Progenitor cell of endocrine pancreas (in vitro differentiated cells): ENCODE data around the gene PLD1. TPM values are rescaled to one million over a fixed set of nuclear protein-coding genes. Genes with fewer than 3 reads are reported as not detected.
"Not testable (repeated sequence)": the region's sequence is repeated elsewhere in the genome, so short reads cannot be mapped to it uniquely, and the experiment has no call there.

Source experiments
- DNase-seq: peaks from one replicate; pipeline ENCODE4 v3.0.0; 2021; ENCODE audit warnings: low spot score; ENCODE audit not compliant: unreplicated experiment
- H3K27ac Mint-ChIP-seq: 2 replicates; pipeline ENCODE4 v1.8.0; 2021; ENCODE audit warnings: mild to moderate bottlenecking, moderate library complexity, mixed read lengths
- H3K27me3 Mint-ChIP-seq: 2 replicates; pipeline ENCODE4 v1.8.0; 2021; ENCODE audit warnings: mixed read lengths
- H3K36me3 Mint-ChIP-seq: 2 replicates; pipeline ENCODE4 v1.8.0; 2022; ENCODE audit warnings: mixed read lengths; ENCODE audit not compliant: insufficient read depth
- H3K4me1 Mint-ChIP-seq: 2 replicates; pipeline ENCODE4 v1.8.0; 2021; ENCODE audit warnings: low read depth, mixed read lengths
- H3K4me3 Mint-ChIP-seq: 2 replicates; pipeline ENCODE4 v1.8.0; 2021; ENCODE audit warnings: low read depth, mild to moderate bottlenecking, moderate library complexity, mixed read lengths
- H3K9me3 Mint-ChIP-seq: 2 replicates; pipeline ENCODE4 v1.8.0; 2021; ENCODE audit warnings: low read depth, mixed read lengths
- total RNA-seq: library from RNA; stranded (reverse); gene quantifications from 2 replicates; pipeline ENCODE4 v1.2.1, GENCODE V29; 2021
- TF ChIP-seq, protein P1 (sequence below): fragments of 200-600 bp; sonication (generic); IDR thresholded peaks from one replicate; pipeline ENCODE4 v1.5.0; 2021; ENCODE audit warnings: antibody characterized with exemption, mild to moderate bottlenecking; ENCODE audit not compliant: unreplicated experiment

The PLD1 gene
- total RNA-seq, 1 donor from 2014 or later, result 143 TPM

DNA sequence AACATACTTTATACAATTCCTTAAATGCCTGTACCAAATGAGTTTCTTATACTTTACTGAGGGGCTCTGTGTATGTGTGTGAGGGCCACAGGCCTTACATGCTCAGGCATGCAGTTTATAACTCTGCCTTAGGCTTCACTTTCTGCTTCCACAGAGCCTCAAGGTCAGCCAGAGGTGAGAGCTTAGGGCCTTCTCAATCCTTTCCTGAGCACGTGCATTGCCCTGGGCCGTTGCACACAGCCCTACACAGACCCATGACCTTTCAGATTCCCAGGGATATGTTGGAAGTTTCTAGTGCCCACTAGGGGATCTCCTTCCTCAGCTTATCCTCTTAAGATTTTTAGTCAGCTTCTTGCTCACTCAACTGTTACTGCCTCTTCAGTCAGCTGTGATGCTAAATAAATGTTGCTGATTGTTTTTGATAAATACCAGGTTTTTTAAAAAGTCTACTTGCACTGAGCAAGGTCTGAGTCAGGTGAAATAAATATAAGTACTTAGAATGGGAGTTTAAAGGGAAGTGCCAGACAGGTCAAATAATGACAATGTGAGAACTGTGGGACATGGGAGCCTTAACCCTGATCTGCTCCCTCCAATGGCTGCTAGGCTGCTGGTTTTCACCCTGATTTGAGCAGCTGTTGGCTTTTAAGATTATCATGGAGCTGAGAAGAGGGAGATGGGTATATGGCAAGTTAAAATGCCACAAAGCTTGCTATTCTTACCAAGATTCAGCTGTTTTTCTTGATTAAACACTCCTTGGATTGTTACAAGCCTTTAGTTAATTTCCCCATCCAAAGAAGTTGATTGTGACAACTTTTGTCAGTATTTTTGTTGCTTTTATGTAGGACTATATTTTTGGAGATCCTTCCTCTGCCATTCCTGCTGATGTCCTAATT is 169.5 kb downstream of the PLD1 start:
- Mint-ChIP-seq H3K9me3 (peaks cover 8% of the 10 kb centered on the region), H3K27ac (peak overlapping the region; percentile 67)
- TF ChIP-seq, protein P1, sequence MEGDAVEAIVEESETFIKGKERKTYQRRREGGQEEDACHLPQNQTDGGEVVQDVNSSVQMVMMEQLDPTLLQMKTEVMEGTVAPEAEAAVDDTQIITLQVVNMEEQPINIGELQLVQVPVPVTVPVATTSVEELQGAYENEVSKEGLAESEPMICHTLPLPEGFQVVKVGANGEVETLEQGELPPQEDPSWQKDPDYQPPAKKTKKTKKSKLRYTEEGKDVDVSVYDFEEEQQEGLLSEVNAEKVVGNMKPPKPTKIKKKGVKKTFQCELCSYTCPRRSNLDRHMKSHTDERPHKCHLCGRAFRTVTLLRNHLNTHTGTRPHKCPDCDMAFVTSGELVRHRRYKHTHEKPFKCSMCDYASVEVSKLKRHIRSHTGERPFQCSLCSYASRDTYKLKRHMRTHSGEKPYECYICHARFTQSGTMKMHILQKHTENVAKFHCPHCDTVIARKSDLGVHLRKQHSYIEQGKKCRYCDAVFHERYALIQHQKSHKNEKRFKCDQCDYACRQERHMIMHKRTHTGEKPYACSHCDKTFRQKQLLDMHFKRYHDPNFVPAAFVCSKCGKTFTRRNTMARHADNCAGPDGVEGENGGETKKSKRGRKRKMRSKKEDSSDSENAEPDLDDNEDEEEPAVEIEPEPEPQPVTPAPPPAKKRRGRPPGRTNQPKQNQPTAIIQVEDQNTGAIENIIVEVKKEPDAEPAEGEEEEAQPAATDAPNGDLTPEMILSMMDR, result no peak

DNA sequence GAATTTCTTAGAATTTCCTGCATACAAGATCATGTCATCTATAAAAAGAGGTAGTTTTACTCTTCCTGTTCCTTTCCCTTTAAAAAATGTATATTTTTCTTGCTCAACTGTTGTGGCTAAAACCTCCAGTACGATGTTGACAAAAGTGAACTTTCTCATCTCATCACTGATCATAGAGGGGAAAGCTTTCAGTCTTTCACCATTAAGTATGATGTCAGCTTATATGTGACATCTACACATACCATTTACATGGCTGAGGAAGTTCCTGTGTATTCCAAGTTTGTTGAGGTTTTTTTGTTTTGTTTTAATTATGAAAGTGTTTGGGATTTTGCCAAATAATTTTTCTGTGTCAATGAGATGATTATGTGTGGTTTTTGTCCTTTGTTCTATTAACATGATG is 173.6 kb downstream of the PLD1 start:
- Mint-ChIP-seq H3K4me1 (peaks cover 2% of the 10 kb centered on the region), H3K27me3 (no peaks in the 10 kb centered on the region), H3K36me3 (peaks cover 47% of the 10 kb centered on the region), H3K27ac (no peak overlapping the region), H3K9me3 (peaks cover 8% of the 10 kb centered on the region), H3K4me3 (no peak overlapping the region)
- TF ChIP-seq, protein P1, result no peak
- DNase-seq, result no peak

More for the DNA sequence above, 169.5 kb downstream of the PLD1 start:
- Mint-ChIP-seq H3K36me3 (peaks cover 49% of the 10 kb centered on the region), H3K27me3 (no peaks in the 10 kb centered on the region), H3K4me3 (no peak overlapping the region), H3K4me1 (peaks cover 8% of the 10 kb centered on the region)
- DNase-seq, result no peak

DNA sequence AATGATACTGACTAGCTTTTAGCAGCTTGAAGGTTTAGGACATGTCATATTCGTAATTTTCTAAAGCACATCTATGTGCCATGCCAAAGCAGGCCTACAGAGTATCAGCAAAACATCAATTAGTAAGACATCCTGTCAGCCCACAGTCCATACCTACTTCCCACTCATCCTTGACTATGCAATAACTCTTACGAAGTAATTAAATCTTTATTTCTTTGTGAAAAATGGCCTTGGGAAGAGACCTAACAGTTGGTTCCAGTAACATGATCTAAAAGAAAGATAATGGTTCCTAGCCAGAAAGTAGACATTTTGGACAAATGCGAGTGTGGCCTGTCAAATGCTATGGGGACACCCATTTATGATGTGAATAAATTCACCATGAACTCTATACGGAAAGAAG is 177.5 kb downstream of the PLD1 start:
- Mint-ChIP-seq H3K4me1 (no peaks in the 10 kb centered on the region), H3K27me3 (no peaks in the 10 kb centered on the region), H3K4me3 (no peak overlapping the region), H3K27ac (no peak overlapping the region), H3K9me3 (peaks cover 3% of the 10 kb centered on the region), H3K36me3 (peaks cover 36% of the 10 kb centered on the region)
- TF ChIP-seq, protein P1, result no peak
- DNase-seq, result no peak

DNA sequence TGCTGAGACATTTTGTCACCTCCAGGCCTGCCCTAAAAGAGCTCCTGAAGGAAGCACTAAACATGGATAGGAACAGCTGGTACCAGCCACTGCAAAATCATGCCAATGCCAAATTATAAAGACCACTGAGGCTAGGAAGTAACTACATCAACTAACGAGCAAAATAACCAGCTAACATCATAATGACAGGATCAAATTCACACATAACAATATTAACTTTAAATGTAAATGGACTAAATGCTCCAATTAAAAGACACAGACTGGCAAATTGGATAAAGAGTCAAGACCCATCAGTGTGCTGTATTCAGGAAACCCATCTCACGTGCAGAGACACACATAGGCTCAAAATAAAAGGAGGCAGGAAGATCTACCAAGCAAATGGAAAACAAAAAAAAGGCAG is 183.5 kb downstream of the PLD1 start:
- peaks cover 42% of the 10 kb centered on the region for H3K36me3 Mint-ChIP-seq
- DNase-seq, H3K27ac Mint-ChIP-seq, H3K4me3 Mint-ChIP-seq, H3K27me3 Mint-ChIP-seq, H3K4me1 Mint-ChIP-seq: not testable (repeated sequence)
- H3K9me3 Mint-ChIP-seq, result peaks cover 18% of the 10 kb centered on the region

DNA sequence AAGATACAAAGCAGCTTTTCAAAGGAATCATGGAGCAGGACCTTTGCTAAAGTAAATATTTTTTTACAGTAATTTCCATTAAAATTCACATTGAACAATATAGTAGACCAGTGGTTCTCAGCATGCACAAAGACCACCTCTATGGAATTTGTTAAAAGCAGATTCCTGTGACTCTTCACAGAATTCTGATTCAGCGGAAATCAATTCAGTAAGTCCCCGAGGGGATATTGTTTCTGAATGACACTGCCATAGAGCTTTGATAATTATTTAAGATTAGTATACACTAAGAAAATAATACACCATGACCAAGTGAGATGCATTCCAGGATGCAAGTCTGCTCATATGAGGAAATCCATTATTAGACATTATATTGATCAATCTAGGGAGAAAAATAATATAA is 188.2 kb downstream of the PLD1 start:
- Mint-ChIP-seq H3K4me3 (no peak overlapping the region), H3K4me1 (peaks cover 16% of the 10 kb centered on the region), H3K27me3 (no peaks in the 10 kb centered on the region), H3K9me3 (peaks cover 18% of the 10 kb centered on the region), H3K27ac (no peak overlapping the region), H3K36me3 (peaks cover 39% of the 10 kb centered on the region)
- TF ChIP-seq, protein P1, result no peak
- no peak for DNase-seq
